A549 (cell line): ENCODE data around the gene GYS1. TPM values are rescaled to one million over a fixed set of nuclear protein-coding genes. Genes with fewer than 3 reads are reported as not detected.

Experiments
- ATAC-seq, 2 experiments: fragments of 200-7000 bp in 1 of 2; fragments of >200 bp in 1 of 2; cut with Nextera tagmentation in 1 of 2; cut with Tn5 transposase in 1 of 2; 3 replicates each; pipeline versions ENCODE4 v1.8.0 to v1.9.1; 2018 to 2020; ENCODE audit warnings: mild to moderate bottlenecking in 1 of 2, moderate library complexity in 1 of 2
- CTCF ChIA-PET: fragments of 300-600 bp; sonication (Branson Sonifier 250); formaldehyde crosslinking; extraction: SDS; loops from one replicate; lab custom pipeline; 2021; ENCODE audit warnings: antibody characterized with exemption, inconsistent platforms; lab: Yijun Ruan, JAX
- POLR2A ChIA-PET: fragments of 350-600 bp; formaldehyde crosslinking; extraction: SDS; loops from one replicate; lab custom pipeline; 2021; ENCODE audit warnings: antibody characterized with exemption, inconsistent platforms; lab: Yijun Ruan, JAX
- DNase-seq, 2 experiments: peaks; one replicate each; pipeline versions ENCODE4 v3.0.0 to v3.0.0-alpha.2; 2011 to 2016; ENCODE audit warnings: low read depth in 1 of 2, low spot score in 1 of 2
- FAIRE-seq: peaks from 2 replicates; lab custom pipeline; 2011; peaks lifted over from hg19 to GRCh38; lab: Jason Lieb, UNC
- H3K27ac ChIP-seq, 2 experiments: fragments of >200 bp; sonication (Bioruptor Twin); formaldehyde crosslinking; 3 replicates each; pipeline ENCODE4 v1.5.1; 2016 to 2017
- H3K4me1 ChIP-seq: fragments of >200 bp; sonication (Bioruptor Twin); formaldehyde crosslinking; 3 replicates; pipeline ENCODE4 v1.6.1; 2016
- H3K4me2 ChIP-seq: fragments of >200 bp; sonication (Bioruptor Twin); formaldehyde crosslinking; 3 replicates; pipeline ENCODE4 v1.6.1; 2016
- H3K4me3 ChIP-seq: fragments of >200 bp; sonication (Bioruptor Twin); formaldehyde crosslinking; 3 replicates; pipeline ENCODE4 v1.5.1; 2016
- H3K9me3 ChIP-seq: fragments of >200 bp; sonication (Bioruptor Twin); formaldehyde crosslinking; 3 replicates; pipeline ENCODE4 v1.6.1; 2016
- BHLHE40 ChIP-seq: IDR thresholded peaks from 2 replicates; pipeline ENCODE4 v1.6.1; 2012; ENCODE audit warnings: low read depth, low read length, inconsistent platforms
- CHD2 ChIP-seq: fragments of 150-350 bp; IDR thresholded peaks from 2 replicates; pipeline ENCODE4 v1.6.1; 2014; ENCODE audit warnings: low read length; ENCODE audit not compliant: partially characterized antibody
- E2F6 ChIP-seq: IDR thresholded peaks from 2 replicates; pipeline ENCODE4 v1.6.1; 2012; ENCODE audit warnings: low read depth, borderline replicate concordance
- EHF ChIP-seq: fragments of 250-450 bp; sonication (Bioruptor Pico); IDR thresholded peaks from 2 replicates; pipeline ENCODE4 v1.5.0; 2020; ENCODE audit warnings: mild to moderate bottlenecking
- EHMT2 ChIP-seq: fragments of 200-600 bp; sonication (generic); IDR thresholded peaks from 2 replicates; pipeline ENCODE4 v1.6.1; 2016; ENCODE audit warnings: antibody characterized with exemption, low read depth, mild to moderate bottlenecking, moderate library complexity
- EP300 ChIP-seq, 2 experiments: fragments of >200 bp; sonication (Bioruptor Twin); formaldehyde crosslinking; IDR thresholded peaks; 2 replicates in 1 of 2; 3 replicates in 1 of 2; pipeline ENCODE4 v1.6.1; 2016 to 2017
- FOSB ChIP-seq: fragments of 250-450 bp; sonication (Bioruptor Pico); IDR thresholded peaks from 2 replicates; pipeline ENCODE4 v1.5.0; 2020; ENCODE audit warnings: mild to moderate bottlenecking, moderate library complexity
- HDAC2 ChIP-seq: fragments of 200-600 bp; sonication (generic); IDR thresholded peaks from 2 replicates; pipeline ENCODE4 v1.6.1; 2016
- HOXB5 ChIP-seq: fragments of 250-450 bp; sonication (Bioruptor Pico); IDR thresholded peaks from 2 replicates; pipeline ENCODE4 v1.5.0; 2020; ENCODE audit warnings: mild to moderate bottlenecking, moderate library complexity
- JUN ChIP-seq, 2 experiments: fragments of >200 bp; sonication (Bioruptor Twin); formaldehyde crosslinking; IDR thresholded peaks; 2 replicates in 1 of 2; 3 replicates in 1 of 2; pipeline ENCODE4 v1.6.1; 2016 to 2017
- JUNB ChIP-seq: fragments of >200 bp; sonication (Bioruptor Twin); formaldehyde crosslinking; IDR thresholded peaks from 2 replicates; pipeline ENCODE4 v1.6.1; 2016
- MYC ChIP-seq: IDR thresholded peaks from 2 replicates; pipeline ENCODE4 v1.6.1; 2012; ENCODE audit warnings: mild to moderate bottlenecking, inconsistent platforms, low read length, improper control_type of control experiment, borderline replicate concordance
- NFE2L2 ChIP-seq: fragments of 150-350 bp; conservative IDR thresholded peaks from 2 replicates; pipeline ENCODE4 v1.6.1; 2014; ENCODE audit warnings: low read length
- NPAS2 ChIP-seq: fragments of 250-450 bp; sonication (Bioruptor Pico); IDR thresholded peaks from 2 replicates; pipeline ENCODE4 v1.8.0; 2022; ENCODE audit warnings: mild to moderate bottlenecking, moderate library complexity, borderline replicate concordance
- POLR2AphosphoS2 ChIP-seq: conservative IDR thresholded peaks from 2 replicates; pipeline ENCODE4 v1.6.1; 2012; ENCODE audit warnings: low read length, improper control_type of control experiment, inconsistent platforms
- RAD21 ChIP-seq, 2 experiments: fragments of >200 bp in 1 of 2; sonication (Bioruptor Twin) in 1 of 2; formaldehyde crosslinking in 1 of 2; IDR thresholded peaks in 1 of 2; conservative IDR thresholded peaks in 1 of 2; 2 replicates in 1 of 2; 3 replicates in 1 of 2; pipeline ENCODE4 v1.6.1; 2012 to 2018; ENCODE audit warnings: inconsistent platforms in 1 of 2
- RARB ChIP-seq: fragments of 250-450 bp; sonication (Bioruptor Pico); IDR thresholded peaks from 2 replicates; pipeline ENCODE4 v1.8.0; 2021; ENCODE audit warnings: mild to moderate bottlenecking, moderate library complexity
- RCOR1 ChIP-seq: fragments of 150-350 bp; IDR thresholded peaks from 2 replicates; pipeline ENCODE4 v1.6.1; 2014; ENCODE audit warnings: antibody characterized with exemption, low read length, low read depth
- REST ChIP-seq: fragments of 200-600 bp; sonication (generic); IDR thresholded peaks from 2 replicates; pipeline ENCODE4 v1.6.1; 2016; ENCODE audit warnings: antibody characterized with exemption, mild to moderate bottlenecking, moderate library complexity
- RFX5 ChIP-seq: fragments of 450-650 bp; IDR thresholded peaks from 2 replicates; pipeline ENCODE4 v1.7.1; 2014; ENCODE audit warnings: antibody characterized with exemption, mild to moderate bottlenecking, moderate library complexity
- SMC3 ChIP-seq: fragments of >200 bp; sonication (Bioruptor Twin); formaldehyde crosslinking; IDR thresholded peaks from 3 replicates; pipeline ENCODE4 v1.6.1; 2018; ENCODE audit warnings: inconsistent platforms
- TFCP2L1 ChIP-seq: fragments of 250-450 bp; sonication (Bioruptor Pico); IDR thresholded peaks from 2 replicates; pipeline ENCODE4 v1.5.0; 2021; ENCODE audit warnings: mild to moderate bottlenecking
- ZFP36 ChIP-seq: fragments of 450-650 bp; IDR thresholded peaks from 2 replicates; pipeline ENCODE4 v1.6.1; 2014; ENCODE audit warnings: borderline replicate concordance; ENCODE audit not compliant: partially characterized antibody
- ZNF302 ChIP-seq: fragments of 250-450 bp; sonication (Bioruptor Pico); IDR thresholded peaks from 2 replicates; pipeline ENCODE4 v1.9.0; 2021; ENCODE audit warnings: inconsistent platforms, mild to moderate bottlenecking, moderate library complexity
- ZSCAN20 ChIP-seq: fragments of 250-450 bp; sonication (Bioruptor Pico); IDR thresholded peaks from 2 replicates; pipeline ENCODE4 v1.8.0; 2022; ENCODE audit warnings: mild to moderate bottlenecking, moderate library complexity
- WGBS: methylation state at CpG from one replicate; pipeline ENCODE4 v1.1.6; 2017; ENCODE audit errors: missing lambda C conversion rate; 5-methylcytosine and 5-hydroxymethylcytosine counted together
- polyA plus RNA-seq, 4 experiments: library from polyadenylated mRNA; depleted of rRNA in 3 of 4; stranded (reverse); fragments of >200 nt; fragmentation: RNase III in 1 of 4; extraction: RNeasy Plus Mini Kit Qiagen cat#74134 plus additional on column Dnase treatment in 1 of 4; gene quantifications; 2 replicates in 3 of 4; 3 replicates in 1 of 4; pipeline ENCODE4 v1.2.3, GENCODE V29; 2011 to 2017

The GYS1 gene
- polyA plus RNA-seq, 2 of the 4 experiments (the other 2 are of a cell fraction), result 10.3 to 24.8 TPM

GRCh38 chr19:49006905-49007304, 13.8 kb upstream of the GYS1 start:
- no peak for DNase-seq
- Histone ChIP-seq H3K4me1 (no peaks in the 10 kb centered on the region), H3K9me3 (no peaks in the 10 kb centered on the region), H3K4me3 (no peak overlapping the region), H3K4me2 (no peak overlapping the region), H3K27ac (no peak overlapping the region)
- 94% methylated on average over 20 of the region's 22 CpGs for WGBS
- no peak for FAIRE-seq
- ChIA-PET POLR2A (no interaction called here), CTCF (interaction anchor here (0.6 to 21.8 kb wide), 12 partner anchors 9 to 218 kb away, joined by 3 to 408 read pairs (median 4); partner anchors contain the start of genes GYS1, LHB and RUVBL2)
- TF ChIP-seq ZFP36 (no peak), TFCP2L1 (CRISPR knock-in tag) (no peak), HOXB5 (CRISPR knock-in tag) (no peak), MYC (no peak), FOSB (CRISPR knock-in tag) (no peak), RAD21 (conservative IDR thresholded peaks at IDR 0.05 in 1 of 2, IDR thresholded peaks at IDR 0.05 in 1 of 2) (no peak), RARB (CRISPR knock-in tag) (no peak), SMC3 (no peak), ZSCAN20 (CRISPR knock-in tag) (no peak), ZNF302 (CRISPR knock-in tag) (no peak), JUN (IDR thresholded peaks at IDR 0.05) (no peak), RFX5 (no peak), NPAS2 (CRISPR knock-in tag) (no peak), BHLHE40 (no peak)
- no peak; a peak in 1 of 6 replicates for ATAC-seq

- ATAC-seq (no peak), DNase-seq (no peak), FAIRE-seq (no peak)
- ChIA-PET CTCF (interaction anchor here (0.7 to 21.8 kb wide), 12 partner anchors 8 to 203 kb away, joined by 3 to 408 read pairs (median 4); partner anchors contain the start of genes GYS1, LHB and RUVBL2), POLR2A (no interaction called here)
- H3K4me1 ChIP-seq, result no peaks in the 10 kb centered on the region
- H3K4me2 ChIP-seq, result no peak overlapping the region
- H3K27ac ChIP-seq, result no peak overlapping the region
- H3K9me3 ChIP-seq, result no peaks in the 10 kb centered on the region
- 97% methylated on average over 7 of the region's 7 CpGs for WGBS
- H3K4me3 ChIP-seq, result no peak overlapping the region
- TF ChIP-seq EHF (CRISPR knock-in tag) (no peak), E2F6 (no peak), HDAC2 (no peak), NFE2L2 (no peak), JUNB (no peak)
These were observed 12.0 kb upstream of the GYS1 start for GRCh38 chr19:49004964-49005614.

- H3K9me3 ChIP-seq, result no peaks in the 10 kb centered on the region
- no peak overlapping the region for H3K27ac ChIP-seq
- no peak for ATAC-seq
- 97% methylated on average over 15 of the region's 15 CpGs for WGBS
- H3K4me1 ChIP-seq, result no peaks in the 10 kb centered on the region
- no peak for DNase-seq
- TF ChIP-seq EHMT2 (no peak), E2F6 (no peak), FOSB (CRISPR knock-in tag) (no peak), CHD2 (no peak), NFE2L2 (no peak), EP300 (IDR thresholded peaks at IDR 0.05) (no peak), REST (no peak), RCOR1 (no peak), POLR2AphosphoS2 (no peak), JUN (IDR thresholded peaks at IDR 0.05) (no peak)
- POLR2A ChIA-PET, result interaction anchor here (0.6 kb wide), 3 partner anchors 10 to 1747 kb away, joined by 4 to 5 read pairs (median 4); partner anchors contain the start of genes LIN7B and RUVBL2
- H3K4me3 ChIP-seq, result no peak overlapping the region
- H3K4me2 ChIP-seq, result no peak overlapping the region
- no peak for FAIRE-seq
- CTCF ChIA-PET, result interaction anchor here (0.6 to 21.8 kb wide), 6 partner anchors 8 to 204 kb away, joined by 3 to 408 read pairs (median 5); partner anchors contain the start of genes GYS1 and RUVBL2
These were observed 11.0 kb upstream of the GYS1 start for GRCh38 chr19:49004133-49004532.
